ENCODE data around the gene AGRN. TPM values are rescaled to one million over a fixed set of nuclear protein-coding genes. Genes with fewer than 3 reads are reported as not detected.

The AGRN gene
- total RNA-seq, 4 donors from 2014 or later = 10.9 to 35.7 (median 20.6) TPM

DNA sequence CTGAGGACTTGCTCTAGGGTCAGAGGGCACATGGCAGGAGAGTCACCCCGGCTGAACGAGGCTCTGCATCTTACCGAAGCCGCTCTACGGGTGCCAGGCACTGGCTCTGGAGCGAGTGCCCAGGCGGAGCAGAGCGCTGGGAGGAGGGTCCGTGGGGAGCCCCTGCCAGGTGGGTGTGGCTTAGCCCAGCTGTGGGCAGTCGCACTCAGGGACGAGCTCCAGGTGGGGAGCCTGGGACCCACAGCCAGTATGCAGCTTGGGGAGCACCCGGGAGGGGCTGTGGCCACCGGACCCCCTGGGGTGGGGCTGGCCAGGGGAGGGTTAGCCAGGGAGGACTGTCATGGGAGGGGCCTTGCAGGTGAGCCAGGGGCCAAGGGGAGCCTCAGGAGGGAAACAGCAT lies 3.8 kb downstream of the AGRN start:
- H3K9me3 ChIP-seq = no peaks in the 10 kb centered on the region
- H3K27me3 ChIP-seq = no peaks in the 10 kb centered on the region
- TF ChIP-seq, protein P1, sequence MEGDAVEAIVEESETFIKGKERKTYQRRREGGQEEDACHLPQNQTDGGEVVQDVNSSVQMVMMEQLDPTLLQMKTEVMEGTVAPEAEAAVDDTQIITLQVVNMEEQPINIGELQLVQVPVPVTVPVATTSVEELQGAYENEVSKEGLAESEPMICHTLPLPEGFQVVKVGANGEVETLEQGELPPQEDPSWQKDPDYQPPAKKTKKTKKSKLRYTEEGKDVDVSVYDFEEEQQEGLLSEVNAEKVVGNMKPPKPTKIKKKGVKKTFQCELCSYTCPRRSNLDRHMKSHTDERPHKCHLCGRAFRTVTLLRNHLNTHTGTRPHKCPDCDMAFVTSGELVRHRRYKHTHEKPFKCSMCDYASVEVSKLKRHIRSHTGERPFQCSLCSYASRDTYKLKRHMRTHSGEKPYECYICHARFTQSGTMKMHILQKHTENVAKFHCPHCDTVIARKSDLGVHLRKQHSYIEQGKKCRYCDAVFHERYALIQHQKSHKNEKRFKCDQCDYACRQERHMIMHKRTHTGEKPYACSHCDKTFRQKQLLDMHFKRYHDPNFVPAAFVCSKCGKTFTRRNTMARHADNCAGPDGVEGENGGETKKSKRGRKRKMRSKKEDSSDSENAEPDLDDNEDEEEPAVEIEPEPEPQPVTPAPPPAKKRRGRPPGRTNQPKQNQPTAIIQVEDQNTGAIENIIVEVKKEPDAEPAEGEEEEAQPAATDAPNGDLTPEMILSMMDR (IDR thresholded peaks at IDR 0.05) = no peak
- no peak for TF ChIP-seq POLR2A (IDR thresholded peaks at IDR 0.05)
- TF ChIP-seq EP300 (IDR thresholded peaks at IDR 0.05) = no peak
- WGBS, 2 donors = 68 to 70% methylated on average over 12 to 13 of the region's 13 CpGs
- H3K4me1 ChIP-seq = peaks cover 0 to 50% (median 18%) of the 10 kb centered on the region in 4 donors
- DNase-seq (ENCODE audit: low spot score in 2 of 2) = no peak
- H3K36me3 ChIP-seq = no peaks in the 10 kb centered on the region
- H3K4me3 ChIP-seq = no peak overlapping the region
- H3K27ac ChIP-seq = no peak overlapping the region

DNA sequence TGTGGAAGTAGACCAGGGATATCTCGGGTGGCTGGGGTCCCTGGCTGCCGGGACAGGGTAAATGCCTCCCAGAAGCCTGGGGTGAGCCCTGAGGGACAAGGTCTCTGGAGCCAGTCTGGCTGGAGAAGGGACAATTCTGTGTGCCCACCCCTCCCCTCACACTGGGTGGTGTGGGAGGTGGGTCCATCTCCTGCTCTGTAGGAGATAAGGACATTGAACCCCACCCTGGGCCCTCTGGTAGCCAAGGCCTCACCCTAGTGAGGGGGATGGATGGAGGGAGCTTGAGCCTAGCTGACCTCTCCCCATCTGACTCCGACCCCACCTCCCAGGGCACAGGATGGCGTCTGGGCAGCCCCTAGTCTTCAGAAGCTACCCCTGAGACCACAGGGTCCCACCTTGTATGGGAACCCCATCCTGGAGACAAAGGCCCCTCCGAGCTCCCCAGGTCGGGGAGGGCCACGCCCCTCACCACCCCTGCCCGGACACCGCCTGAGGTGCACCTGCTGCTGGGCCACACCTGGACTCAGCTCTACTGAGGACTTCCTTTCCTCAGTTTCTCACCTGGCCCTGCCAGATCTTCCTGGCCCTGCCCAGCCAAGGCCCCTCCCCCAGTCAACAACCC lies 4.3 kb downstream of the AGRN start:
- DNase-seq (ENCODE audit: low spot score in 2 of 2) = no peak
- no peak for TF ChIP-seq EP300 (IDR thresholded peaks at IDR 0.05)
- Histone ChIP-seq H3K9me3 (no peaks in the 10 kb centered on the region), H3K36me3 (no peaks in the 10 kb centered on the region), H3K27me3 (no peaks in the 10 kb centered on the region), H3K27ac (peak overlapping the region in 1 of 4 donors; percentile 52), H3K4me1 (peaks cover 0 to 45% (median 18%) of the 10 kb centered on the region in 4 donors), H3K4me3 (no peak overlapping the region)
- 89 to 95% methylated on average over 7 to 9 of the region's 9 CpGs for WGBS, 2 donors

DNA sequence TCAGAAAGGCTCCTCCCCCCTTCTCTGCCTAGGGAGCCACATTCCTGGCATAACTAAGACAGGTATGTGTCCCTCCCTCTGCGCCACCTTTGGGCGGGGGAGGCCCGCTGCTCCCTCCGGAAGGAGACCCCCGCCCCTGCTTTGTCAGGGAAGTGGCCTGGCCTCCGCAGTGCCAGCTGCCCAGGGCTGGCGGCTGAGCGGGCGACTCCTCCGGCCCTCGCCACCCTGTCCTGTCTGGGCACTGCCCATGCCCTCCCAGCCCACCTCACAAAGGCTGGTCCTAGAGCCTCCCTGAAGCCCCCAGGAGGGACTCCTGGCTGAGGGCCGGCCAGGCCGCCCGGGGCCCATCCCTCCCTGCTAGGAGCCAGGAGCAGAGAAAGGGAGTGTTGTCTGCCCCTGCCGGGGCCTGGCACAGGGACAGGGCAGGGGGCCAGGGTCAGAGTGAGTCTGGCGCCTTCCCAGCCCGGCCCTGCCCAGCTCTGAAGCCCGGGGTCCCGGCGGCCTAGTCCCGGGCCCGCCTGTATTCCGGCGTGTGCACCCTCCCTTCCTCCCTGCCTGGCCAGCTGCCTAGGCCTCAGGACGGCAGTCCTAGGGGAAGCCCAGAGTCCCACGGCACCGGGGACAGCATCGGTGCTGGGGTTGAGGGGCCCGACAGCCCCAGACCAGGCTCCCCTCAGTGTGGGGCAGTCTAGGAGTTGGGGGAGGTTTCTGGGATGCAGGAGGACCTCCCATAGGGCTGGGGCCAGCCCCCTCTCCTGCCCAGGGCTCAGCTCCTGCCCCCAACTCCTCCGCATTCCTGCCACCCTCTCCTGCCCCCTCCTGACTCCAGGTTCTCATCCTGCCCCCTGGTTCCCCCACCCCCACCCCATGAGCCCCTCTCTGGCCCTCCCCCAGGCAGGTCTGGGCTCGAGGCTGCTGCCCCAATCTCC lies 5.1 kb downstream of the AGRN start:
- TF ChIP-seq EP300 (IDR thresholded peaks at IDR 0.05) = no peak
- TF ChIP-seq POLR2A (IDR thresholded peaks at IDR 0.05) = no peak
- TF ChIP-seq, protein P1 (IDR thresholded peaks at IDR 0.05) = no peak
- no peak for DNase-seq (ENCODE audit: low spot score in 2 of 2)
- no peak overlapping the region for H3K4me3 ChIP-seq
- no peaks in the 10 kb centered on the region for H3K36me3 ChIP-seq
- WGBS, 2 donors = 24 to 69% methylated on average over 12 to 16 of the region's 31 CpGs
- peak overlapping the region in 1 of 4 donors; percentile 52 for H3K27ac ChIP-seq
- H3K27me3 ChIP-seq = no peaks in the 10 kb centered on the region
- no peaks in the 10 kb centered on the region for H3K9me3 ChIP-seq
- H3K4me1 ChIP-seq = peaks cover 0 to 45% (median 18%) of the 10 kb centered on the region in 4 donors

DNA sequence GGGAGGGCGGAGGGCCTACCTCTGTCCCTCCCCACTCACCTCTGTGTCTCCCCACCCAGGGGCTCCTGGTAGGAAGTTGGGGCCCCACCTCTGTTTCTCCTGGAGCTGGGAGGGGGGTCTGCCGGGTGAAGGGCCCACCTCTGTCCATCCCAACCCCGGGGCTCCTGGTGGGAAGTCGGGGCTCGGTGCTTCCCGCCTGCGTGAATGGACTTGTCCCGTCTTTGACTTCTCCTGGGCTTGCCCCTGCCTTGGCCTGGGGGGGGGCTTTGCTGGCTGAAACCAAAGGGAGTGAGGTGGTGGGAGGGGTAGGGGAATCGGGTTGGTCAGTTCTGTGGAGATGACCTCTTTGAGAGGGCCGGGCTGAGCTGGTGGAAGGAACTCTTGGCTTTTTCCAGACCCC lies 5.8 kb downstream of the AGRN start:
- no peak for DNase-seq (ENCODE audit: low spot score in 2 of 2)
- no peaks in the 10 kb centered on the region for H3K36me3 ChIP-seq
- H3K9me3 ChIP-seq = no peaks in the 10 kb centered on the region
- H3K4me1 ChIP-seq = peaks cover 0 to 38% (median 13%) of the 10 kb centered on the region in 4 donors
- 54 to 71% methylated on average over 8 to 10 of the region's 10 CpGs for WGBS, 2 donors
- no peak overlapping the region for H3K4me3 ChIP-seq
- no peaks in the 10 kb centered on the region for H3K27me3 ChIP-seq
- TF ChIP-seq EP300 (IDR thresholded peaks at IDR 0.05) = no peak
- TF ChIP-seq, protein P1 (IDR thresholded peaks at IDR 0.05) = no peak
- H3K27ac ChIP-seq = no peak overlapping the region

DNA sequence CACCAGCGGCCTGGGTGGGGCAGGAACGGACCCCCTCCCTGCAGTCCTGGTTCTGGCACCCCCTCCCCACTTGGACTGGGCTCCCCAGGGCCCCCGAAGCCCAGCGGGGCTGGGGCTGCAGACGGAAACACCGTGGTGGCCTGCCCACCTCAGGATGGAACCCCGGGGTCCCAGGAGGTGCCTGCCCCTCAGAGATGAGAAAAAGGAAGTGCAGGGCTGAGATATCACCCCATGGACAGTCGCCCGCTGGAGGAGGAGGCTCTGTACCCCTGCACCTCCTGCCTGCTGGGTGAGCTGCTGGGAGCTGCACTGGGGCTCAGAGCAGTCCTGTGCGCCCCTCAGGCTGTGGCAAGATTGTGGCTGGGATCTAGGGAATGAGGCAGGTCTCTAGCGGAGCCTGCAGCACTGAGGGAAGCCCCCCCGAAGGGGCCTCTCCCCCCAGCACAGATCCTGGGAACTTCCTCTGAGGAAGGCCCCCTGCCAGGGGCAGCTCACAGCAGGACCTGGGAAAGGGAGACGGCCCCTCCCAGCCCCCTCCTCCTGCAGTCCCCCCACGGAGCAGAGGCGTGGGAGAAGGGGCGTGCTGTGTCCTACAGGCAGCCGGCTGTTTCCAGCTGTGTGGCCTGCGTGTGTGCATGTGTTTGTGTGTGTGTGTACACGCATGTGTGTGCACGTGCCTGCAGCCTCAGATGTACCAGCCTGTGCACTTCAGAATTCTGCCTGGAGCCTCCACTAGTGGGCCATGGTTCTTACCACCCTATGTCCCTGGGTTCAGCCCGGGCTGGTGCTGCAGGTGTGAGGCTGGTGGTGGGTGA lies 6.9 kb downstream of the AGRN start:
- H3K4me3 ChIP-seq = no peak overlapping the region
- H3K36me3 ChIP-seq = no peaks in the 10 kb centered on the region
- H3K27ac ChIP-seq = no peak overlapping the region
- no peaks in the 10 kb centered on the region for H3K27me3 ChIP-seq
- H3K4me1 ChIP-seq = peaks cover 0 to 37% (median 8%) of the 10 kb centered on the region in 4 donors
- DNase-seq (ENCODE audit: low spot score in 2 of 2) = no peak
- TF ChIP-seq, protein P1 (IDR thresholded peaks at IDR 0.05) = no peak
- no peak for TF ChIP-seq EP300 (IDR thresholded peaks at IDR 0.05)
- TF ChIP-seq POLR2A (IDR thresholded peaks at IDR 0.05) = no peak
- no peaks in the 10 kb centered on the region for H3K9me3 ChIP-seq
- WGBS, 2 donors = 74 to 79% methylated on average over 5 to 21 of the region's 21 CpGs
